Measurements from ENCODE around the gene NRG3.

NRG3 gene

GRCh38 chr10:81872206-81872862, 2.7 kb upstream of the NRG3 start:
- no peak overlapping the region for H3K4me3 ChIP-seq (ENCODE audit: low read depth, low read length)
- no peak for TF ChIP-seq CTCF (conservative IDR thresholded peaks at IDR 0.05; ENCODE audit: low read depth, low read length)
- peak; percentile 45 for DNase-seq (ENCODE audit: low read depth)

GRCh38 chr10:81873231-81873931, 1.6 kb upstream of the NRG3 start:
- no peak for TF ChIP-seq CTCF (conservative IDR thresholded peaks at IDR 0.05; ENCODE audit: low read depth, low read length)
- no peak overlapping the region for H3K4me3 ChIP-seq (ENCODE audit: low read depth, low read length)

GRCh38 chr10:81873932-81874816, 820 bp upstream of the NRG3 start:
- H3K4me3 ChIP-seq (ENCODE audit: low read depth, low read length): peak overlapping the region; percentile 22
- DNase-seq (ENCODE audit: low read depth): peak; percentile 66
- TF ChIP-seq CTCF (conservative IDR thresholded peaks at IDR 0.05; ENCODE audit: low read depth, low read length): no peak

More at GRCh38 chr10:81873231-81873931, 1.6 kb upstream of the NRG3 start:
- no peak for DNase-seq (ENCODE audit: low read depth)

GRCh38 chr10:81875467-81876252, 666 bp downstream of the NRG3 start:
- peak overlapping the region; percentile 31 for H3K4me3 ChIP-seq (ENCODE audit: low read depth, low read length)
- TF ChIP-seq CTCF (conservative IDR thresholded peaks at IDR 0.05; ENCODE audit: low read depth, low read length): no peak
- DNase-seq (ENCODE audit: low read depth): no peak

GRCh38 chr10:81876253-81877077, 1.5 kb downstream of the NRG3 start:
- H3K4me3 ChIP-seq (ENCODE audit: low read depth, low read length): peak overlapping the region; percentile 31
- no peak for TF ChIP-seq CTCF (conservative IDR thresholded peaks at IDR 0.05; ENCODE audit: low read depth, low read length)

GRCh38 chr10:81877596-81877995, 2.6 kb downstream of the NRG3 start:
- DNase-seq (ENCODE audit: low read depth): no peak
- H3K4me3 ChIP-seq (ENCODE audit: low read depth, low read length): no peak overlapping the region
- TF ChIP-seq CTCF (conservative IDR thresholded peaks at IDR 0.05; ENCODE audit: low read depth, low read length): no peak

More at GRCh38 chr10:81876253-81877077, 1.5 kb downstream of the NRG3 start:
- no peak for DNase-seq (ENCODE audit: low read depth)

Data from choroid plexus epithelial cell (primary cell).